Keratinocyte (primary cell): Measurements from ENCODE around the gene NOTCH1.

Experiments used
- CTCF ChIP-seq, 3 experiments: IDR thresholded peaks in 1 of 3; conservative IDR thresholded peaks in 1 of 3; optimal IDR thresholded peaks in 1 of 3; 2 replicates in 2 of 3; 3 replicates in 1 of 3; pipeline versions ENCODE3 to v1.5.1; 2011; ENCODE audit warnings: low read length in 3 of 3, mild to moderate bottlenecking in 3 of 3, moderate library complexity in 2 of 3, control low read depth in 1 of 3, inconsistent platforms in 1 of 3; ENCODE audit not compliant: insufficient read depth in 2 of 3; ENCODE audit errors: extremely low read depth in 1 of 3
- EZH2 ChIP-seq: IDR thresholded peaks from one replicate; pipeline ENCODE4 v1.6.1; 2012; ENCODE audit warnings: inconsistent platforms, mild to moderate bottlenecking, low read length, moderate library complexity

GRCh38 chr9:136570916-136571315 lies 25.1 kb upstream of the NOTCH1 start:
- TF ChIP-seq EZH2: no peak
- TF ChIP-seq CTCF (optimal IDR thresholded peaks at IDR 0.05 in 1 of 3, IDR thresholded peaks at IDR 0.05 in 1 of 3, conservative IDR thresholded peaks at IDR 0.05 in 1 of 3; ENCODE audit: extremely low read depth in 1 of 3, insufficient read depth in 2 of 3, low read length in 3 of 3): no peak
